GM21717 (cell line): Measurements from ENCODE around the gene MRPS6.

ENCODE experiments used
- ATAC-seq: cut with Tn5 transposase; IDR thresholded peaks from one replicate; pipeline ENCODE4 v1.9.1; 2021; ENCODE audit warnings: mild to moderate bottlenecking, moderate library complexity; ENCODE audit not compliant: unreplicated experiment

Gene MRPS6

DNA sequence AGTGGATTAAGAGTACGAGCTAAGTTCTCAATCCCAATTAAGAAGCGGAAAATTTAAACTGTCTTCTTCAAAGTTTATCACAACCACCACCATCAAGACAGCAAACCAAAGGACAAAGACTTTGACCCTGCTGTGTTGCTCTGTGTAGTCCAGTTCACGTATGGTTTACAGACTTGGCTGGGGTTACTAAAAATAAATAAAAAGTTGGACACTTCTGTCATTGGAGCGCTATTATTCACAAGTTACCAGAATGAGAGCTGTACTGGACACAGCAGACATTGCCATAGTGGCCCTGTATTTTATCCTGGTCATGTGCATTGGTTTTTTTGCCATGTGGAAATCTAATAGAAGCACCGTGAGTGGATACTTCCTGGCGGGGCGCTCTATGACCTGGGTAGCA, 21.6 kb downstream of the MRPS6 start:
- ATAC-seq = no peak

DNA sequence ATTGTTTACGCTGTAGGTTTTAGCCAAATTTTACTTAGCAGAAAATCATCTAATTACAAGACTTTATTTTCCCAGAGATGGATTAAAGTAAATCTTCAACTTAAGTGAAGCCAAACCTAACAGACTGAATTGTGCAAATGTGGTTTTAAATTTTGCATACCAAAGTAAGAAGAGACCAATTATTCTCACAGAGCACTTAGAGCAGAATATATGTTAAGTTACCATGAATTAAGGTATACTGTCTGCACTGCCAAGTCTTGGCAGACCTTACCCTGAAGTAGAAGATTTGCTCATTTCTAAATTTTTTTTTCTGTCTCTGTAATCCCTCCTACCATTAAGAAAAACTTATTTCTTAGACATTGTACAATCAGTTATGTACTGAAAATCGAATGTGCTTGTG, 24.1 kb downstream of the MRPS6 start:
- no peak for ATAC-seq

DNA sequence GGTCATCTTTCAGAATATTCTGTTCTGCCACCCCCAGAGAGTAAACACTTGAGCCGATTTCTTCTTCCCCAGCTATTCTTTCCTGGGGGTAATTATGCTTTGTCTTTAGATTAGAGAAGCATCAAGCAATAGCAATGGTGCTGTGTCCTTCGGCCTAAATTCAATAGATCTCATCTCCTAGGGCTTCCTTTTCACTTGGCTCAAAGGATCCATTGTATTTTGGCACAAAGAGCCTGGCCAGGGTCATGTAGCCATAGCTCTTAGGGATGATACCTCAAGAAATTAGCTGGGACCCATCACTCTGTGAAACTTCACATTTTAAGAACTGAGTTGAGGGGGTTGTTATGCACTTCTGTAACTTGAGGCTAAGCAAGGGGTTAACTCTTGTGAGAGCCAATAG, 27.0 kb downstream of the MRPS6 start:
- ATAC-seq = no peak

DNA sequence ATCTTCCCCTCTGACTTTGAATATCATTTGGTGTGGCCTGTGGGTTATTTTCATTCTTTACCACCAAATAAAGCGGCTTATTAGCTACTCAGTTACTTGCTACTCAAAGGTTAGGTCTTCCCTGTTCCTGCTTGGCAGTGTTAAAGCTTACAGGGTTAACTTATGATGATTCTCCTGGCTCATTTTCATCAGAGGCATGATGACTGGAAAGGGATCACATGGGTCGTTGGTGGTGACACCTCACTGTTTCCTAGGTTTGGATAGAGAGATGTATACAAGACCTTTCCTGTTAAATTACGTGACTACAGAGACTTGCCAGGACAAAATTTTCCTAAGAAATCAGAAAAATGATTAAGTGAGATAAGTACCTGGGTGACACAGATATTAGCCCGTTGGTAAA, 27.4 kb downstream of the MRPS6 start:
- no peak for ATAC-seq

DNA sequence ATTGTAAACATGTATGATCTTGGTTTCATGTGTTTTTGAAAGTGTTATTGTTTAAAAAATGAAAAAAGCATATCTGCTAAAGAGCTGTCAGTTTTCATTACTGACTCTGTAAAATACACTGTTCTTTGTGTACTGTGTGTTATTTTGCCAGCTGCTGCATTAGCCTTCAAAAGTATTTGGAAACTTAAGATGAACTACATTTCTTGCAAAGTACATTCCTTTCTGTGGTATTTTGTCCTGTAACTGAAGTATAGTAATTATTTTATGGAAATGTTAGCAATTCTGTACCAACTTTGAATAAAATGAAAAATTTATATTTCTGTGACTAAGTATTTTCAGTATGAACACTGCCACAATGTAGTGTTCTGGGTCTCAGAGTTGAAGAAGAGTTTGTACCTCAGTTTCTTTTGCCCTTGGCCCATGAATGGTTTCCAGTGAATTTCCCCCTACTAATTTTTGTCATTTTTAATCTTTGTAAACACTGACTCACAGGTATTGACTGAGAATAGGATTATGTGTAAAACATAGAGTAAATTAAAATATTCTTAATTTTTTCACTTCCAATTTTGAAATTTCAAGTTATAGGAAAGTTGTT, 32.7 kb downstream of the MRPS6 start:
- no peak for ATAC-seq

DNA sequence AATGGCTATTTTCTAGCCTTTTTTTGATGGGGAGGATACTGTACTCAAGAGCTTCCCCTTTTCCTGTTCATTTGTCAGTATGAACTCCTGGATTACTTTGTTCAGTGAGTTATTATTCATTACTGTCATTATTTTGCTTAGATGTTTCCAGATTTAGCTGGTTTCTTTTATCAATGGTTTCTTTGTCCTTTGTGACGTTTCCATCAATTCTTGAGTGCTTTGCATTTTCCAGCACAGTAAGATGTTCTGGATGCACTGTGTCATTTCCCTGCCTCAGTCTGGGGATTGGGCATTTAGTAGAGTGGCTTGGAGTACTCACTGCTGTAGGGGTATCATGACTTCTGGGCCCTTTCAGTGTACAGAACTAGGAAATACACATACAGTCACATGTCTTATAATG, 34.2 kb downstream of the MRPS6 start:
- no peak for ATAC-seq

DNA sequence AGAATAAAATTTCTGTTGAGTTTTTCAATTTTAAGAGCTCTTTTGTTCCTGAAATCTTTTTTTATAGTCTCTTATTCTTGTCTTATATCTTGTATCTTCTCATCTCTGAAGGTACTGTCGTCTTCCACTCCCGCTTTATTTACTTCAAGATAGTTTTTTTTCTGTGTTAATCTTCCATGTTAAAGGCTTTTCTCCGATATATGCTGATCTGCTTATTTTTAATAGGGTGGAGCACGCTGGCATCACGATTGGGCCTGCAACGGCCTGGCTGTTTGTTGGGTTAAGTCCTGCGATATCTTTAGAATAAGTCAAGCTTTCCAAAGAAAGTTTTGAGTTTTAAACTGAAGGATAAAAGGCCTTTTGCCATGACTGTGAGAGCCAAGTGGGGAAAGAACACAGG, 35.7 kb downstream of the MRPS6 start:
- ATAC-seq = no peak

DNA sequence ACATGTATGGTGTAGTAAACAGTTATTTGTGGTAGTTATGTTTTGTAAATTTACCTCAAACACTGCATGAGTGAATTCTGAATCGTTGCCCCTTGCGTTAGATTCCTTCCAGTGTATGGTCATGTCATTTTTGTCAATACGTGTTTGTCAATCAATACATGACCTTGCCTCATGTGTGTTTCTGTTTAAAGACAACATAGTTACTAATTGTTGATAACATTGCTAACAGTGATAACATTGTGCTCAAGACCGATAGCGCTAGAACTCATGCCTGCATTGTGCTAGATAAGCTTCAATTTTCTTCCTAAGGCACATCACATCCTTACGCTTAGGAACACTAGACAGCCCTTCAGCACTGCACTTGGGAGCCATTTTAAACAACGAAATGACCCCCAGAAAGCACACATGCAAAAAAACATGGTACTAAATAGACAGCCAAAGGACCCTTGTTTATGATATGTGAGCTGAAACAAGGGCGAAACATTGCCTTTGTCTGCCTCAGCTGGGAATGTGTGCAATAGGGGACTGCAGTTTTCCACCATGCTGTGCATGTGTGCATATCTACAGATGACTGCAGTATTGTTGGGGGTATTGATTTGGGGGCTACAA, 37.3 kb downstream of the MRPS6 start:
- ATAC-seq = no peak

DNA sequence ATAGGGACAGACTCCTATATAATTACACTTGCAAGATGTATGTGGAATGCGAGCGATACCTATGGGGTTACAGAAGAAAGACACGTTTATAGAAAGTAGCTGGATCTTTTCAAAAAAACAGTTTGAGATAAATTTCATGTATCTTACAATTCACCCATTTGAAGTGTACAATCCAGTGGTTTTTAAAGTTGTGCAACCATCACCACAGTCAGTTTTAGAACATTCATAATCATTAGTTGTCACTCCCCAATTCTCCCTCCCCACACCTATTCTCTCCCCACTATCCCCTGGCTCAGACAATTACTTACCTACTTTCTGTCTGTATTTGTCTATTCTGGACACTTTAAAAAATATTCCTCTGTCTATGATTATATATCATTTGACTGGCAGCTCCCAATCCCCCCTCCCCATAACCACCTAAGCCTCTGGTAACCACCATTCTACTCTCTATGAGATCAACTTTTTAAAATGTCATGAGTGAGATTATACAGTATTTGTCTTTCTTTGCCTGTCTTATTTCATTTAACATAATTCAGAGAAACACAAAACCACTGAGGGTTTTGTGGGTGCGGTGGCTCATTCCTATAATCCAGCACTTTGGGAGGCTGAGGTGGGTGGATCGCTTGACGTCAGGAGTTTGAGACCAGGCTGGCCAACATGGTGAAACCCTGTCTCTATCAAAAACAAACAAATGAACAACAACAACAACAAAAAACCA, 39.1 kb downstream of the MRPS6 start:
- no peak for ATAC-seq

DNA sequence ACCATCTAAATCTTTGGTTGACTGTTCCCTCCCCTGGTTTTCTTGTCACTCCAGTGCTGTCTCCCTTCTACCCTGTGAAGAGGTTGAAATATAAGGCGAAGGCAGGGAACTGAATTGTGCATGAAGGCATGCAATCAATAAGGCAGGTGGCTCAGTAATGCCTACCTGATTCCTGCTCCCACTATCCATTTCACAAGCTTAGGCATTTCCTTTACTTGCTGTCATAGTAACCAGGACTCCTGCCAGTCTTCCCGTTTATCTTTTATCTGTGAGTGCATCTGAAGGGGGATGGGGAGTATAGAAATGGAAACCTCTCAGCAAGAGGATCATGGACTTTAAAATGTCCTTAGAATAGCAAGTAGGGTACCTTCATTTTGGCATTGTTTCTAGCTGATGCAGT, 40.5 kb downstream of the MRPS6 start:
- ATAC-seq = no peak

DNA sequence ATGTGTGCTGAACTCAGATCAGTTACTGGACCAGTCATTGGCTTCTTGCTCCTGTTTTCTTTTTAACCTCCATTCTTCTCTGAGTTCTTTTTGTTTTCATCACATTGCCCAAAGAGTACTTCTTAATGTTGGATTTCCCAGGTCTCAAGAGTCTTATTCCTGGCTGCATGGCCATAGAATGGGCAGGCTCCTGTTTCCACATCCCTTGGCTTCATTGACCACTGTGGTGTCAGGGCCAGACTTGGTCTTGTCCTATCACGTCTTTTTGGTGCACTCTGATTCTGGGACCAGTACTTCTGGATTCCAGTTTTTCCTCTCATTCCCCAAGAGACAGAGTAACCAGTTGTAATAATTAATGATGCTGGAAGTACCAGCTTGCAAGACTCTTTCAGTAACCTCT, 41.8 kb downstream of the MRPS6 start:
- no peak for ATAC-seq

DNA sequence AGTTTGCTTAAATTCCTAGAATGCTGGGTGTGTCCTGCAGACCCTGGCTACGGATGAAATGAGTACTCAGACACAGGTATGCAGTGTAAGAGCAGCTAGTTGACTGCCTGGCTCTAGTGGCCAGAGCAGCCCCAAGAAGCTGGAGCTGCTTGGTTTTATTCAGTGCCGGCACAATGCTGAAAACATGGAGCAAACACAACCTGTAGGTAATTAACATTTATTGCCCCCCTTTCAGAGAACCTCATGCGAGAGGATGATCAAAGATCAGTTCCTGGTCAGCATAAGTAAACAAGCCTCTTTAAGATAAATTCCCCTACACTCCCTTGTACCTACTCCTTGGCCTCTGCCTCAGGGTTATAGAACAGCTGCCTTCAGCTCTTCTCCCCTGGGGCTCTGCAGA, 43.2 kb downstream of the MRPS6 start:
- no peak for ATAC-seq

DNA sequence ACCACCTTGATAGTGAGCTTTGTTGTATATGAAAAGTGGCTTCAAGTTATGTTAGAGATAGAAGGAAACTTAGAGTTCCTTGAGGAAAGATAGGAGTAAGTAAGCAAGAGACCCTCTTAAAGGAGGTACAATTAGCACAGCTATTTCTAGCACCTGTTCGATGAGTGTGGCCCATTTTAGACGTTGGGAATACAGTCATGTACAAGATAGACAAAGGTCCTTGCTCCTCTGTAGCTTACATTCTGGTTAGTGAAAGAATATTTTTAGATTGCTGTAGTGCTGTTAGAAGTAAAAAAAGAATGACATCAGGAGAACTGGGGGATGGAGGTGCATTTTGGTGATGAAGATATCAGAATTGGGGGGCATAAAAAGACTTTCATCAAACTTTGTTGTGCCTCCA, 47.5 kb downstream of the MRPS6 start:
- ATAC-seq = no peak

DNA sequence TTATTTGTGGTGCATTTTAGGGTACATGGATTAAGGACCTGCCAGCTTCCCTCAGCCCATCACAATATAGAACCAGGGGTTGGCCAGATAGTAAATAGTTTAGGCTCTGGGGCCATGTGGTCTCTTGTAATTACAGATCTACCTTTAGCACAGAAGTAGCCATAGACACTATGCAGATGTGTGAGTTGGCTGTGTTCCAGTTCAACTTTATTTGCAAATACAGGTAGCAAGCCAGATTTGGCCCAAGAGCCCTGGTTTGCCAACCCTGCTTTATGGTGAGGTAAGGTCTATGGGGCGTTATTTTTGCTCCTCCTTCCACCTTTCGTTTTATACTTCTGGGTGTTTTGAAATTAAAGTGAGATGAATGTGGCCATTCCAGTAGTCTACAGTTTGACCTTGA, 48.7 kb downstream of the MRPS6 start:
- ATAC-seq = no peak

DNA sequence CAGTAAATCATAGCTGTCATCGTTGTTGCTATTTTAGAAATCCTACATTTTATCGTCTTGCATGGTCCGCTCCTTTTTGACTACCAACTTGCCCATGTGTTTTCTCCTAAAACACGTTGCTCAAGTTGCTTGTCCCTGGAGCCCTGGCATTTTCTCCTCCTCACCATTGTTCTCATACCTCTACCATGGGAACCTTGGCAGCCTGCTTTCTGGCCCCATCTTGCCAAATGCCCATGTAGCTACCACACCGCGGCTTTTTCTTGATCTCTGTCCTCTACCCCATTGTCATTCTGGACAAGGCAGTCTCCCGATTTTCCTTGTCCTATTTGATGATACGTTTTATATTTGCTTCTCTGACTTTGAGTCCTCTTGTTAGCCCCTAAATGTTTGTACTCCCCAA, 50.2 kb downstream of the MRPS6 start:
- no peak for ATAC-seq

DNA sequence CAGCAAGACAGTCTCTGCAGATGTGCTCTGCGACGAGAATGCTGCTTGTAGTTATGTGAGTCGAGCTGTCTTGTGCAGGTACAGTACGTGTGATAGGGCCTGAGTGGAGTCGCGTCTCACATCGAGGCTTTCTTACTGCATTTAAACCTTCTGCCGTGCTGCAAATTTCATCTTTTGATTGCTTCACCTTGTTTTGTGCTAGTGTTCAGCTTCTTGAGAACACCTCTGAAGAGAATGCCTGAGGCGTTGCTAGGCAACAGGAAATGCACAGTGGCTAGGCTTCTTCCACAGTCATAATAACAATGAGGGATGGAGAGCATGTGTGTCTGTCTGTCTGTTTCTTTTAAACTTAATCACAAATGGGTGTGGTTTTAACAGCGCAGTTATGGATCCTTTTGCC, 52.9 kb downstream of the MRPS6 start:
- no peak for ATAC-seq

DNA sequence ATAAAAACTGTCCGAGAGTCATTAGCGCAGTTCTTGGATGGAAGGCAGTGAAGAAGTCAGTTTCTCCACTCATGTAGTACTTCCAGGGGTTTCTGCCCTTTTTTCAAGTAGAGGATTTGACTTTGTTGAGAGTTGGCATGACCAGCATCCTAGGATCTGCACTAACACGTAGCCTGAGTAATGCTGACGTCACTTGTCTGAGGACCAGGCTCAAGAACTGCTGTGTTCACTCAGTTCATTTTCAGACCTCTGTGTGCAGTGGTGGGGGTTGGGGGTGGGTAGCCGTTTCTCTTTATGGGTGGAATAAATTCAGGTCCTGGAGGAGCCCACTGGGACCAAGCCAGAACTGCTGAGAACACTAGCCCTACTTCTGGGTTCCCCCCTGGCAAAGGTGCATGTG, 53.3 kb downstream of the MRPS6 start:
- no peak for ATAC-seq

DNA sequence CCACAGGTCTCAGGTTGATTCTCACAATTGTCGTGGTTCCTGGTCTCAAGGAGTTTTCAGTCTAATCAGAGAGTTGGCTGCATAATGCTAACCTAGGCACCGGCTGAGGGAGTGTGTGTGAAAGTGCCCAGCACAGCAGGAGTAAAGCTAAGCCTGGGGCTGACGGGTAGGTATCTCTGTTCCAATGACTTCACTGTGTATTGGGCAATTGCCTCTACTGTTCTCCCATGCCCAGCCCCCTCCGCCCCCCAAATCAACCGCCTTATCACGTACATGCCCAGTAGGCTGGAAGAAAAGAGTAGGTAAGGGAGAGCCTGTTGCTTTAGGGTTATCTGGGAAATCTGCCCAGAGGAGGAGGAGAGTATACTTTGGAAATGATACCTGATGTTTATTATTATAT, 54.7 kb downstream of the MRPS6 start:
- no peak for ATAC-seq

DNA sequence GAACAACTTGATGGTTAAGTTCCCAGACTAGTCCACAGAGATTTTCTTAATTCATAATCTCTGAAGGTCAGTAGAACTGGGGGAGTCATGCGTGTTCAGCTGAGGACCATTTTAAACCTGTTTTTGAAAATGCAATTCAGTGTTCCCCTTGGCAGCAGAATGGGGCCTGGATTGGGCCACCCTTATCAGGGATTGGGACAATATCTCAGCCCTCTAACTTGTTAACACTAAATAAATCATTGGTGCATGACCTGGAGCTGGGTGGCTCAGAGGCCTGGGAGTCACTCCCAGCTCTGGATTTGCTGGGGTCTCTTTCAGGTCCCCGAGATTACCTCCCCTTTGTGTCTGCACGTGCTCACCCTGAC, 55.3 kb downstream of the MRPS6 start:
- ATAC-seq = no peak

DNA sequence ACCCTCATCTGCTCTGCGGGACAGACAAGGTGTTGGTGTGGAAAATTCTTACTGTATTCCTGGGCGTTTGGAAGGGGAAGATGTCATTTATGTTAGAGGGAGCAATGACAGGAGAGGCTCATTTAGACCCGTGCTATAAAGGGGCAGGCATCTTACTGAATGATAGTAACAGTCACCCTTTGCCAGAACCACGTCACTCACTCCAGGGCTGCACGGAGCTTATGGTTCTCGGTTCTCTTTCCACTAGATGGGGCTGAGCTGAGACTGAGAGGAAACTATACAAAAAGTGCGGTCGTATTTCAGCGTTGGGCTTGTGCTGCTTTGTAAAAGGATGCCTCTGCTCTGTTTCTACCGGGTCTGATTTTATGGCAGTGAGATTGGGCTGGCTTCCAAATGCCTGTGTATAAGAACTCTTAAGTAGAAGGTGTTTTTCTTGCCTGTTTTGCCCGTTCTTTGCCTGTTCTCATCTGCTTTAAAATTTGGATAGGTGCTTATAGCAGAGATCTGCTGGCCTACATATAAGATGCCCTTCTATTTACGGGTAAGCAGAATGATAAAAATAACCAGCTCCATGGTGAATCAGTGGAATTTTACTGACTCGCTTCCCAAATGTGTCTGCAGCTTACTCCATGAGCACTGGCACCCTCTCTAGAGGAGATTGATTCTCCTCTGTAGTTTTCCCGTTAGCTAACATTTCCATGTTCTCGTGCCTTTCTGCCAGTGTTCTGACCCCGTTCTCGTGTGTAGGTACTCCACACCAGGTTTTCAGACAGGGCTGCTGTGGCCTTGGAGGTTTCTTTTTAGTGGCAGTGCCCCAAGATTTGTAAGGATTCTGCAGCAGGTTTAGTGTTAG, 55.9 kb downstream of the MRPS6 start:
- no peak for ATAC-seq

DNA sequence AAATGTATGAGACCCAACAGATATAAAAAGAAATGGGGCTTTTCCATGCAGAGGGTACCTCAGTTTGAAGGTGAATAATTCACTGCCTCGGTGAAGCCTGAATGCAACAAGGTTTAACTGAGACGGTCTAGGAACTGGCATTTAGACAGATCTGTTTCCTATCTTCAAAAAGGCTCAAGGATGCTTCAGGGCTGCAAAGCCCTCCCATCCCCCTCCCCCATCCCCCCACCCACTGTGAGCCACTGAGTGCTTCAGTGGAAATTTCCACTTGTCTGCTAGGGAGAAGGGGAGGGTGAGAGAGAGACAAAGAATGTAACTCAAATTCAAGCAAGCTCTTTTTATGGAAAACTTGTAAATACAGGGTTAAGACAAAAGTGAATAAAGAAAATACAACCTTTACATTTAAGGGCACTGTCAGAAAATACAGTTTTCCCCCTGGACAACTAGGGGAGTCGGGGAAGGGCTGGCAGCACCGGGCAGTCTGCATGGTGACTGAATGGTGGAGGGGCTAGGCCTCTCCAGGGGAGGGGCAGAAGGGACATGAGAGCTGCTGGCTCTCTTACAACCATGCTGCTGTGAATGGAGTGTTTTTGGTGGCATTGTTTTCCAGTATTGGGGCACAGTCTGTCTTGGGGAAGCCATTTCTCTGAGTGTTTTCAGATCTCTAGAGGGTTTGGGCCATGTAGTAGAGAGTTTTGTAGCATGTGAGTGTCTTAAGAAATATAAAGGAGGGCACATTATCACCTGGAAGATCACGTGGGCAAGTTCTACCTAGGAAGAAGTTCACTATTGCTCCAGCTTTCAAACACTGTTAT, 56.7 kb downstream of the MRPS6 start:
- ATAC-seq = no peak
